Stimulated activated CD4-positive, alpha-beta T cell treated with anti-CD3 and anti-CD28 coated beads, Interleukin-1b, Interleukin-23, amount 100 ng/mL, for 1 hour (primary cell): ENCODE data around the gene LRRC3.

Experiments
- DNase-seq, 2 donors: peaks; one replicate each; pipeline ENCODE4 v3.0.0-alpha.2; 2020; ENCODE audit warnings: low read depth in 2 of 2

Gene LRRC3

GRCh38 chr21:44458971-44459711 is 3.8 kb downstream of the LRRC3 start:
- DNase-seq: no peak

GRCh38 chr21:44459712-44460440 is 4.6 kb downstream of the LRRC3 start:
- DNase-seq: no peak

- DNase-seq: no peak
These were observed 5.1 kb downstream of the LRRC3 start for GRCh38 chr21:44460441-44460755.

GRCh38 chr21:44461005-44461404 is 5.7 kb downstream of the LRRC3 start:
- no peak for DNase-seq

GRCh38 chr21:44461464-44462001 is 6.2 kb downstream of the LRRC3 start:
- DNase-seq: no peak

DNA sequence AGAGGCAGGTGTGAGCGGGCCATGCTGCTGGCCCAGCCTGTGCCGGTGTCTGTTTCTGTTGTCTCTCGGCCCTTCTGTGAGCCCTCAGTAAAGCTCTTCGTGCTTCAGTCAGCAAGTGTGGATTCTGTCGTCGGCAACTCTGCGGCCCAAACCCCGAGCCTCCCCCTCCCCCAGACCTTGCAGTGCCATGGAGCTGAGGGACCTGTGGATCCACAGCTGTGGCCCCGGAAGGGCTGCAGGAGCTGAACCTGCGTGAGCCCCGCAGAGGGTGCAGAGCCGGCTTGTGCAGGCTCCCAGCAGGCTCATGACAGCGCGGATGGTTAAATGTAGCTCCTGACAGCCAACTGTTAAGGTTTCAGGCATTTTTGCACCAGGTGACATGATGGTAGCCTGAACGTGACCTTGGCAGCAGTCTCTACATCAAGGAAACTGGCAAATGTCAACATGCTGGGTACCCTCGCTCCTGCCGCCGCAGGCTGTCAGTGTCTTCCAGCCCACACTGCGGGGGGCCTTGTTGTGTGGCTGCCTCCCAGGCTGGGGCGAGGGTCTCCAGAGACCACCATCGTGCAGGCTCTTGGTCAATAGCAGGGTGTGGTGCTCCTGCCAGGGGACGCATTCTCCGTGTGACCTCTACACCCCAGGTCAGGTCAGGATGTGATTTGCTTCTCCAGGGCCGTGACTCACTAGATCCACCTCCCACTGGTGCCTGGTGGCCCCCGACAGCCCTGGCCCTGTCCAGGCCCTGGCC is 7.0 kb downstream of the LRRC3 start:
- DNase-seq: no peak

GRCh38 chr21:44462834-44463200 is 7.5 kb downstream of the LRRC3 start:
- DNase-seq: no peak

DNA sequence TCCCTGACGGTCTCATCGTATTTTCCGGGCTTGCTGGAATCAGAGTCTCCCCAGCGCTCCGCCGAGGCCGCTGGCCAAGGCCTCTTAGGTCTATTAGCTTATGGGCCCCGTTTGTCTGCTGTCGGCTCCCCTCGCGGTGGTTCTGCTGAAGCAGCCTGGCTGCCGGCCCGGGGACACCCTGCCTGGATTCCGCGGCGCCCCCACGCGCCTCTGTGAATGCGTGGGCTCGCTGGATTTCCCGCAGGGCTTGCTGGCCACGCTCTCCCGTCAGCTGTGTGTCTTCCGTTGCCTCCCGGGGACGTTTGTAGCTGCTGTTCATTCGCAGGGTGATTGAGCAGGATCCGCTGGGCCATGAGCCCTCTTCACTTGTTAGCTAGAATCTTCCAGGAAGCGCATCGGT is 8.4 kb downstream of the LRRC3 start:
- DNase-seq: no peak

GRCh38 chr21:44464351-44464750 is 9.0 kb downstream of the LRRC3 start:
- no peak for DNase-seq

- no peak for DNase-seq
These were observed 11.1 kb downstream of the LRRC3 start for GRCh38 chr21:44466351-44466954.

DNA sequence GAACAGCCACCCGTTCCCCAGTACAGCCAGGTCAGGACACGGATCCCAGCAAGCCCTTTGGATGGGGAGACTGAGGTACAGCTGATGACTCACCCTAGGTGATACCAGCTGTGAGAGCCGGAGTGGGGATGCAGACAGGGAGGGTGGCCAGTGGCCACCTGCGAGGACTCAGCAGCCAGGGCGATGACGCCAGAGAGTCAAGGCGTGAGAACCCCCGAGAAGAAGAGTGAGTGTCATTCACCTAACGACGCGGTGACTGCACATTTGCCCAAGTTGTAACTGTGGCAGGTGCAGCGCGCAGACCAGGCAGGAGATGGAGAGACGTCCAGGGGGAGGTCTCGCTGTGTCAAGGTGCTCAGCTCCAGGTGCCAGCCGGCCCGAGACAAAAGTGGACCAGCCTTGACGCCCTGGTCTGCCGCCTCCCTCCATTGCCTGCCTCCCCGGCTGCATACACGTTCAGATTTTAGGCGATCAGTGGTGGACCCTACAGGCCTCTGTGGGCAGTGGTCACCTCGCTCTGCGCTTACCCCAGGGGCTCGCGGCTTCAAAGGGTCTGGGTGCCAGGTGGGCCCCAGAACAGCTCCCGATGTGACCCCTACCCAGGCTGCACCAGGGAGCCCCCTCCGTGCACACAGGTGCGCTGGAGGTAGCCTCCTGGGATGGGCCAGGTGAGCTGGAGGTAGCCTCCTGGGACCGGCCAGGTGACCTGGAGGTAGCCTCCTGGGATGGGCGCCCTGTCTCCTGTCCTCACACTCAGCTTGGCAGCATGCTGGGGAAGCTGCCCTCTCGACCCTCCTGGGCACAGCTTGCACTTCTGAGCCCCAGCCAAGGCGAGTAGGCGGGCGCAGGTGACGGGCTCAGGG is 11.9 kb downstream of the LRRC3 start:
- DNase-seq: no peak

DNA sequence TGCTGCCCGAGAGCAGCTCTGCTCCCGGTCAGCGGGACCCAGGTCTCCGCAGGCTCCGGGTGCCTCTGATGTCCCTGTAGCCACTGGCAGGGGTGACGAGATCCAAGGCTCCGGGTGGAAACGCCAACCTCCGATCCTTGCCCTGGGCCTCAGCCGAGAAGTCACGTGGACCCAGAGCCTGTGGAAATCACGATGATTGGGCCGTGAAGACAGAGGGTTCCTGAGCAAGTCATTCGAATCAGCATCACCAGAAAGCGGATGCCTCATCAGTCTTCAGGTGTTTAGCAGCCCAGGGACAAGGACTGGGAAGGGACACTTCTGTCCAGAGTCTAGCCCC is 12.5 kb downstream of the LRRC3 start:
- no peak for DNase-seq

GRCh38 chr21:44471341-44471740 is 16.0 kb downstream of the LRRC3 start:
- no peak for DNase-seq

GRCh38 chr21:44471996-44472395 is 16.7 kb downstream of the LRRC3 start:
- no peak for DNase-seq

DNA sequence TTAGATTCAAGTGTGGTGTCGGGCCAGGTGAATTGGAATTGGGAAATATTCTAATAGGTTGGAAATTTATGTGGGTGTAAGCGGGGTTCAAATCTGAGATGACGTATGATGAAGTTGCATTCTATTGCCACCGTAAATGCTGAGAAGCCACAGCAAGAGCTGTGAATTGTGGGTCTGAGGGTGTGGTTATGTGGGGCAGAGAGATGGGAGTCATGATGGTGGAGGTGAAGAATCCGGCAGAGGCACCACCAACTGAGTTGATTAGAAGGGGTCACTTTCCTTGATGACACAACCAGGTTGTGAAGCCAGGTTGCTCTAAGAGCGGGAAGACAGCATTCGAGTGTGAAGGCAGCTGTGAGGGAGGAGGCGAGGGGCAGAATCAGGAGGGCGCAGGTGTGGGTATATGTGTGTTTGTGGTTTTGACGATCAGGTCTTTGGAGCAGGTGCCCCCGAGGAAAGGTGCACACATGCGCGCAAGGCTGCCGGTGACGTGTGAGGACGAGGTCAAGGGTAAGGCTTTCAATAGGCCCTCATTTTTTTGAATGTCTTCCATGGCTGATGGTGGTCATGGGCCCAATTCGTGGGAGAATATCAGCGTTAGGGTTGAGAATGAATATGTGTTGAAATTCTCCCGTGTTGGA is 18.7 kb downstream of the LRRC3 start:
- no peak for DNase-seq

DNA sequence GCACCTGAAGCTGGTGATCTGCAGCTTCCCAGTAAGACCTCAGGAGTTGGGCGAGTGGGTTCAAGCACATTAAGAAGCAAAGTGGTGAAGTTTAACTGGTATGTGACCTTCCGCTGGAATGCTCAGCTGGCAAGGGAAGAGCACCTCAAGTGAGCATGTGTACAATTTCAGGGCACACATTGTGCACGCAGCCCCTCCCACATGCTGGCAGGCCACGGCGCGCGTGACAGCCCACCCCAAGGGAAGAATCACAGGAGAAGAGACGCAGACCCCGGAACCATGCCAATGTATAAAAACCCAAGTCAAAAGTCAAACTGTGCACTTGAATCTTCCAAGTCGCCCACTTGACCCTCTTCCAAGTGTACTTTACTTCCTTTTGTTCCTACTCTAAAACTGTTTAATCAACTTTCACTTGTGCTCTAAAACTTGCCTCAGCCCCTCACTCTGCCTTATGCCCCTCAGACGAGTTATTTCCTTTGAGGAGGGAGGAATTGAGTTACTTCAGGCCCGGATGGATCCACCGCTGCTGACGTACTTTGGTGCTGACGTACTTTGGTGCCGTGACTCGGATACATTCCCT is 20.0 kb downstream of the LRRC3 start:
- DNase-seq: no peak

GRCh38 chr21:44477131-44477530 is 21.8 kb downstream of the LRRC3 start:
- DNase-seq: no peak

GRCh38 chr21:44477712-44478111 is 22.4 kb downstream of the LRRC3 start:
- DNase-seq: no peak

DNA sequence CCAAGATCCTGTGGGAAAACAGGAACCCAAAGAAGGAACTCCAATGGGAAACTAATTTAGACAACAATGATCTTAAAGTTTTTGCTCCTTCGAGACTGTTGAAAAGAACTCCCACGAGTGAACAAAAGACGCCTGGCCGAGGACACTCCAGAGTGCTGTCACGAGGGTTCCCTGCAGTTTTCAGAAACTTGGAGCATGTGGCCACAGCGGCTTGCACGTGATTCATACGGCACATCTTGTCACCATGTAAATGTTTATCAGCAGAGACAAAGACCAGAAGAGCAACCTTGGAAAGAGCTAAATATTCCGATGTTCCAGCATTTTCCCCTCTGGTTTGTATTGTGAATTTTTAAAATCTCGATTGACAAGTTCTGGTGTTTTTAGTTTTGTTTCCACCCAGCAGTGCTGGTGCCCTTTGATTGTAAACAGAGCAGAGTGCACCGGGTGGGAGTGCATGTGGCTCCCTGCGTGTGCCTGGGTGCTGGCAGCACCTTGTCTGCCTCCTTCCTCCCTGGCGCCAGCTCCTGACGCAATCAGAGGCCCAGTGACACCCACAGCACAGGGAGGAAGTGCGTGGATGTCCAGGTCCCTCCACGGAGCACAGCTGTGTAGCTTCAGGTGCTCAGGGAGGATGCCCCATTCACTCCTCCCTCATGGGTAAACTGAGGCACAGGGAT is 23.0 kb downstream of the LRRC3 start:
- DNase-seq: no peak

DNA sequence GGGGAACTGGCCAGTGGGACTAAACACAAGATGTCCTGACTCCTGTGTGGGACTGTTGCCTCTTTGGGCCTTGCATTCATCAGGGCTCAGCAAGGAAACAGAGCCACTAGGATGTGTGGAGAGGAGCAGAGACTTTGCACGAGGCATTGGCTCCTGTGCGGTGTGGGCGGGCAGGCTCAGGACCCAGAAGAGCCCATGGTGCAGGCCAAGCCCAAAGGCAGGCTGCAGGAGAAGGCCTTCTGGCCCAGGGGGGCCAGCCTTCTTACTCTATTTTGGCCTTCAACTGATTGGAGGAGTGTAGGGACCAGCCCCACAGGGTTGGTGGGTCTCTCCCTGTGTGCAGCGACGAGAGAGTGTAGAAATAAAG is 23.5 kb downstream of the LRRC3 start:
- no peak for DNase-seq
